Stomach smooth muscle (tissue), 2 donors: ENCODE results near the gene TRMT6.

ENCODE experiments used
- H3K27ac ChIP-seq: one replicate; pipeline ENCODE4 v1.7.0; 2013; ENCODE audit warnings: mild to moderate bottlenecking, low read length, inconsistent platforms
- H3K27me3 ChIP-seq, 2 donors: one replicate each; pipeline ENCODE4 v1.7.0; 2013; ENCODE audit warnings: low read length in 2 of 2; ENCODE audit not compliant: insufficient read depth in 2 of 2, control insufficient read depth in 1 of 2
- H3K36me3 ChIP-seq, 2 donors: one replicate each; pipeline ENCODE4 v1.7.0; 2013; ENCODE audit warnings: low read length in 2 of 2; ENCODE audit not compliant: control insufficient read depth in 2 of 2, insufficient read depth in 2 of 2
- H3K4me1 ChIP-seq: one replicate; pipeline ENCODE4 v1.7.0; 2013; ENCODE audit warnings: low read length; ENCODE audit not compliant: control insufficient read depth, insufficient read depth
- H3K4me3 ChIP-seq, 2 donors: one replicate each; pipeline ENCODE4 v1.7.0; 2013; ENCODE audit warnings: low read length in 2 of 2
- H3K9ac ChIP-seq, 2 donors: one replicate each; pipeline ENCODE4 v1.7.0; 2013; ENCODE audit warnings: low read length in 2 of 2, mild to moderate bottlenecking in 1 of 2
- H3K9me3 ChIP-seq, 2 donors: one replicate each; pipeline ENCODE4 v1.7.0; 2013; ENCODE audit warnings: low read length in 2 of 2; ENCODE audit not compliant: control insufficient read depth in 2 of 2
- donor health status: healthy.
- donor health status: Pancreatic carcinoma.

Gene TRMT6

GRCh38 chr20:5928836-5929715 is 21.3 kb downstream of the TRMT6 start:
- no peak overlapping the region for H3K27ac ChIP-seq
- no peaks in the 10 kb centered on the region for H3K4me1 ChIP-seq
- no peaks in the 10 kb centered on the region for H3K9me3 ChIP-seq
- H3K4me3 ChIP-seq = no peak overlapping the region
- H3K27me3 ChIP-seq = peaks cover 0 to 9% of the 10 kb centered on the region in 2 donors
- H3K36me3 ChIP-seq = no peaks in the 10 kb centered on the region
- no peak overlapping the region for H3K9ac ChIP-seq

DNA sequence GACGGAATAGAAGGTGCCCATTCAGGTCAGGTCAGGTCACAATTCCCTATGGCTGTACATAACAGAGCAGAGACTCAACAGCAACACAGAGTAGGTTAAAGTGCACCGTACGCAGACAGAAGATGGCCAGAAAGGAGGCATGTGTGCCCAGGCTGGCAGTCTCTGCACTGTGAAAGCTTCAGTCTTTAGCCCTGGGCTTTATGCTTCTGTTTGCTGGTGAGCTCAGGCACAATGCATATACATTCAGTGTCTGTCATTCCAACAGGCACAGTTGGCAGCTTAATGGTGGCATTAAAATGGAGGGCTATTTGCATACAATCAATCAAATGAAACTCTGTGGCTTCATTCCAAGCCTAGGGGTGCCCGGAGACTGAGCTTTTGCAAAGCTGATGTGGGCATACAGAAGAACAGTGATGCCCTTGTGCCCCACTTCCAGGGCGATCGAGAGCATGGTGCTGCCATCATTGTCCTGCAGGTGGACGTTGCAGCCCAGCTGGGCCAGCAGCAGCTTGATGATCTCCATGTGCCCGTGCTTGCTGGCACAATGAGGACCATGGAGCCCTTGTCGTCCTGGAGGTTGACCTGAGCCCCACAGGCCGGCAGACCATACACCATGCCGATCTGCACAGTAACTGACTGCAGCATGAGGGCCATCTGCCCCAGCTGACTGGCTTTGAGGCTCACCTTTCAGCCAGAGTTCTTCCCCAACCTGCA is 22.4 kb downstream of the TRMT6 start:
- Histone ChIP-seq H3K4me3 (no peak overlapping the region), H3K36me3 (no peaks in the 10 kb centered on the region), H3K9ac (no peak overlapping the region), H3K27ac (no peak overlapping the region), H3K4me1 (no peaks in the 10 kb centered on the region), H3K9me3 (no peaks in the 10 kb centered on the region), H3K27me3 (peaks cover 0 to 11% of the 10 kb centered on the region in 2 donors)

DNA sequence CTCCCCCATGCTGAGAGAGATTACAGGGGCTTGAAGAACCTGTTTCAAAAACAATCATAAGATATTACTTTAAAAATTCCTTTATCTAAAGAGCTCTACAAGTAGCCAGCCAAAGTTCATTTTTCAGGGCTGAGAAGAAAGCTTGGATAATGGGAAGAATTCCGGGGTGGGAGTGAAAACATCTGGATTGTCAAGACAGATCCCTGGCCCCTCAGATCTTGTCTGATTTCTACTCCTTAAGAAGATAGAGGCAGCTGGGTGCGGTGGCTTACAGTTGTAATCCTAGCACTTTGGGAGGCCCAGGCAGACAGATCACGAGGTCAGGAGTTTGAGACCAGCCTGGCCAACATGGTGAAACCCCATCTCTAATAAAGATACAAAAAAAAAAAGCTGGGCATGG is 24.8 kb downstream of the TRMT6 start:
- no peak overlapping the region for H3K9ac ChIP-seq
- no peaks in the 10 kb centered on the region for H3K4me1 ChIP-seq
- no peaks in the 10 kb centered on the region for H3K36me3 ChIP-seq
- H3K27me3 ChIP-seq = peaks cover 0 to 11% of the 10 kb centered on the region in 2 donors
- H3K27ac ChIP-seq = no peak overlapping the region
- H3K9me3 ChIP-seq = no peaks in the 10 kb centered on the region
- H3K4me3 ChIP-seq = no peak overlapping the region

GRCh38 chr20:5923493-5923892 is 26.8 kb downstream of the TRMT6 start:
- Histone ChIP-seq H3K36me3 (no peaks in the 10 kb centered on the region), H3K27ac (no peak overlapping the region), H3K4me1 (no peaks in the 10 kb centered on the region), H3K4me3 (no peak overlapping the region), H3K9ac (no peak overlapping the region), H3K27me3 (peaks cover 0 to 8% of the 10 kb centered on the region in 2 donors), H3K9me3 (no peaks in the 10 kb centered on the region)

- Histone ChIP-seq H3K4me1 (no peaks in the 10 kb centered on the region), H3K9me3 (no peaks in the 10 kb centered on the region), H3K36me3 (no peaks in the 10 kb centered on the region), H3K9ac (no peak overlapping the region), H3K4me3 (no peak overlapping the region), H3K27me3 (peaks cover 0 to 5% of the 10 kb centered on the region in 2 donors), H3K27ac (no peak overlapping the region)
These were observed 29.8 kb downstream of the TRMT6 start for GRCh38 chr20:5920581-5920980.

GRCh38 chr20:5919626-5920544 is 30.4 kb downstream of the TRMT6 start:
- H3K4me3 ChIP-seq = no peak overlapping the region
- H3K9ac ChIP-seq = no peak overlapping the region
- H3K27me3 ChIP-seq = peaks cover 0 to 5% of the 10 kb centered on the region in 2 donors
- H3K27ac ChIP-seq = no peak overlapping the region
- no peaks in the 10 kb centered on the region for H3K4me1 ChIP-seq
- H3K36me3 ChIP-seq = no peaks in the 10 kb centered on the region
- H3K9me3 ChIP-seq = no peaks in the 10 kb centered on the region

- Histone ChIP-seq H3K27ac (no peak overlapping the region), H3K4me3 (no peak overlapping the region), H3K27me3 (peaks cover 0 to 3% of the 10 kb centered on the region in 2 donors), H3K9me3 (no peaks in the 10 kb centered on the region), H3K36me3 (no peaks in the 10 kb centered on the region), H3K4me1 (no peaks in the 10 kb centered on the region), H3K9ac (no peak overlapping the region)
These were observed 31.3 kb downstream of the TRMT6 start for GRCh38 chr20:5918856-5919625.

DNA sequence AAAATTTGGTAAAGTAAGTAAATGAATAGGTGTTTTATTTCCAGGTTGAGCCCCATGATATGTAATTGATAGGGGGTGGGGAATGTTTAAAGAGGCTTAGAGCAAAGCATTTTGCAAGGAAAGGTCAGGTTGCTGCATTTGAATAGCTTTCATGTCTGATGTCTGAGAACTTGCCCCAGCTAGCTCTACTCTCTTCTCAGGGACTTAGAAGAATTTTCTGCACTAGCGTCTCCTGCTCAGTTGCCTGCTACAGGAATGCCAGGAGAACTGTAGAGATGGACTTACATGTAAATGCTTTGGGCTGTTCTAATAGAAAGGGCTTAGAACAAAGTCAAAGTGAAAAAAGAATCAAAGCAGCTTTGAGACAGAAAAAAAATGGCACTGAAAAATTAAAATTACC is 35.5 kb downstream of the TRMT6 start:
- H3K9me3 ChIP-seq = no peaks in the 10 kb centered on the region
- H3K27me3 ChIP-seq = peaks cover 6 to 13% of the 10 kb centered on the region in 2 donors
- H3K27ac ChIP-seq = no peak overlapping the region
- H3K36me3 ChIP-seq = no peaks in the 10 kb centered on the region
- H3K4me3 ChIP-seq = no peak overlapping the region
- H3K9ac ChIP-seq = no peak overlapping the region
- peaks cover 7% of the 10 kb centered on the region for H3K4me1 ChIP-seq

DNA sequence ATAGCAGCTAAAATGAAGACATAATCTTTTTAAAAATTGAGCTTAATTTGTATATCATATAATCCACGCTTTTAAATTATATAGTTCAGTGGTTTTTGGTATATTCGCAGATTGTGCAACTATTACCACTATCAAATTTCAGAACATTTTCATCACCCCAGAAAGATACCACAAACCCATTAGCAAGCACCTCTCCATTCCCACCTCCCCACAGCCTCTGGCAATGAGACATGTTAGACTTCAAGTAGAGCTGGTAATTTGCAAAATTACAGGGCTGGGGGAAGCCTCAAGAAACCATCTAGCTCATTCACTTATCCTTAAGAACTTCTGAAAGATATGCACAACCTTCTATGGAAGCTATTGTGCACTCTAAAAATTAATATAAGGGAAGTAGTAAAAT is 37.2 kb downstream of the TRMT6 start:
- H3K36me3 ChIP-seq = no peaks in the 10 kb centered on the region
- H3K9me3 ChIP-seq = no peaks in the 10 kb centered on the region
- peaks cover 6 to 13% of the 10 kb centered on the region in 2 donors for H3K27me3 ChIP-seq
- H3K27ac ChIP-seq = no peak overlapping the region
- peaks cover 7% of the 10 kb centered on the region for H3K4me1 ChIP-seq
- H3K4me3 ChIP-seq = no peak overlapping the region
- no peak overlapping the region for H3K9ac ChIP-seq

GRCh38 chr20:5910186-5910585 is 40.1 kb downstream of the TRMT6 start:
- Histone ChIP-seq H3K4me1 (peaks cover 7% of the 10 kb centered on the region), H3K27ac (no peak overlapping the region), H3K9me3 (no peaks in the 10 kb centered on the region), H3K4me3 (no peak overlapping the region), H3K9ac (no peak overlapping the region), H3K27me3 (peaks cover 8 to 13% of the 10 kb centered on the region in 2 donors), H3K36me3 (no peaks in the 10 kb centered on the region)
